Stimulated activated naive CD4-positive, alpha-beta T cell (primary cell): ENCODE results near the gene C19orf44.
"Not testable (repeated sequence)": the region's sequence is repeated elsewhere in the genome, so short reads cannot be mapped to it uniquely, and the experiment has no call there.

Experiments
- DNase-seq, 6 experiments: peaks; one replicate each; lab custom pipeline; 2025; lab: John Stamatoyannopoulos, UW

The C19orf44 gene

DNA sequence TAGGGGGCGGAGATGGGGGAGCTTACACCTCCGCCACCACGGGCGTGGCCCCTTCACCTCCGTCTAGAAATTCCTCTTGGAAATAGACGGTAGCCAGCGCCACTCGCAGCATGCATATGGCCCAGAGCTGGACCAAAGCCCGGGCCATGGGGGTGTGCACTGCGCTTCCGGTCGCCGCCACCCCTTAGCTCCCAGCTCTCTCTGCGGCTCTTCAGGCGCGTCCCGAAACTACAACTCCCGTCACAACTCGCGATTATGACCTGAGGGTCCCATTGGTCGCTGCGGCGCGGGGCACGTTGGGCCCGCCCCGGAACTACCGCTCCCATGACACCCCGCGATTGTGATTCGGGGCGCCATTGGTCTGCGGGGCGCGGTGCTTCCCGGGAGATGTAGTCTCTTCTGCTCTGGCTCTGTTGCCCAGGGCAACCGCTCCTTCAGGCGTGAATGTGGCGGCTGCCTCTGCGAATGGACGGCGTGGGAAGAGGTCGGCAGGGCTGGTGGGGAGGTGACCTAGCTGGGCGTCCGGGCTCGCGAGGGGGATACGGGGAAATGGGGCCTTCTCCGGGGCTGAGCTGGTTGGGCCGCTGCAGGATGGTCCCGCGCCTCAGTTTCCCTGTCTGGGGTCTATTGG lies at the start of gene C19orf44, which contains the start of gene CALR3:
Gene C19orf44 (plus strand): TSS at position 413 of the 631 bp plus-strand sequence. CDS start 4,399 bp downstream, outside the sequence.
Gene CALR3 (minus strand): TSS at position 186 of the 631 bp plus-strand sequence. CDS start 38 bp downstream, at position 148.
- DNase-seq = peak; percentile 90 to 97 (median 94)

DNA sequence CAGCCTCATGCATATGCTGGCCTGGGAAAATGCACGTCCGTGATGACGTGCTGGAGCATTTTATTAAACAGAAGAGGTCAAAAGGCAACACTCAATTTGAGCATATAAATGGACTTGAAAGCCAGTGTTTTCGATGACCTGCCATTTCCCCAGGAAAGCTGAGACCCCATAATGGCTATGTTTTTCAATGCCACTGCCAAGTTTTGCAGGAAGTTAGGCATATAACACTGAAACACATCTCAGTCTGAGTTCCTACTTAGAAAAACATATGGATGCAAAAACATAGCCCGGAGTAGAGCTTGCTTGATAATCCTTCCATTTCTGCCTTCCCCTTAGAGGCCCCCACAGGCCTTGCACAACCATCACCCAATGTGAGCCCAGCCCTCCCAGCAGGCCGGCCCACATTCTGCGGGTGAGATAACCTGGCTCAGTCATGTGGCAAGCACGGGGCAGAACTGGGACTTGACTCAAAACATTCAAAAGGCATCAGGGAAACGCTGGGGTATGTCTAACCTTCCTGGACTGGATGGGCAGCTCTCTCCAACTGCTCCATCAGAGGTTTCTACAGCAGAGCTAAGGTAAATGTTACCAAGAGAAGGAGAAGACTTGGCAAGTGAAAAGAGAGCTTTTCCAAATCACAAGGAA lies 49.3 kb upstream of the C19orf44 start:
- DNase-seq = no peak

DNA sequence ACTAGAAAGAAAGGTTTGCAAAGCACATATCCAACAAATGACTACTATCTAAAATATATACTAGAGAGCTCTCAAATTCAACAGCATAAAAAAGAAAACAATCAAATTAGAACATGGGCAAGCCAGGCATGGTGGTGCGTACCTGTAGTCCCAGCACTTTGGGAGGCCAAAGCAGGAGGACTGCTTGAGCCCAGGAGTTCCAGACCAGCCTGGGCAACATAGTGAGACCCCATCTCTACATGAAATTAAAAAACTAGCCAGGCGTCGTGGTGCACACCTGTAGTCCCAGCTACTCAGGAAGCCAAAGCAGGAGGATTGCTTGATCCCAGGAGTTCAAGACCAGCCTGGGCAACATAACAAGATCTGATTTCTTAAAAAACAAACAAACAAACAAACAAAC lies 47.3 kb upstream of the C19orf44 start:
- not testable (repeated sequence) for DNase-seq

DNA sequence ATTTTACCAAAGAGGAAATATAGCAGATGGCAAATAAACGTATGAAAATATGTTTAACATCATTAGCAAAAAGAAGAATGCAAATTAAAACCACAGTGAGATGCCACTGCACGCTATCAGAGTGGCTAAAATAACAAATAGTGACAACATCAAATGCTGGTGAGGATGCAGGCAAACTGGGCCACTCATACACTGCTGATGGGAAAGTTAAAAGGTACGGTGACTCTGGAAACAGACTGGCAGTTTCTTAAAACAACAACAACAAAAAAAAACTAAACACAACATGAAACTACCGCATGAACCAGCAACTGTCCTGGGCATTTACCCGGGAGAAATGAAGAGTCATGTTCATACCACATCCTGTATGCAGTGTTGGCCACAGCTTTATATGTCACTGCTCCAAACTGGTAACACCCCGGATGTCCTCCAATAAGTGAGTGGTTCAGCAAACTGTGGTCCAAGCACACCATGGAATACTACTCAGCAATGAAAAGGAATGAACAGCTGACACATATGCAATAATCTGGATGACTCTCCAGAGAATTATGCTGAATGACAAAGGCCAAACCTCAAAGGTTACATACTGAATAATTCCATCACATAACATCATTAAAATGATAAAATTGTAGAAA lies 46.7 kb upstream of the C19orf44 start:
- no peak for DNase-seq

DNA sequence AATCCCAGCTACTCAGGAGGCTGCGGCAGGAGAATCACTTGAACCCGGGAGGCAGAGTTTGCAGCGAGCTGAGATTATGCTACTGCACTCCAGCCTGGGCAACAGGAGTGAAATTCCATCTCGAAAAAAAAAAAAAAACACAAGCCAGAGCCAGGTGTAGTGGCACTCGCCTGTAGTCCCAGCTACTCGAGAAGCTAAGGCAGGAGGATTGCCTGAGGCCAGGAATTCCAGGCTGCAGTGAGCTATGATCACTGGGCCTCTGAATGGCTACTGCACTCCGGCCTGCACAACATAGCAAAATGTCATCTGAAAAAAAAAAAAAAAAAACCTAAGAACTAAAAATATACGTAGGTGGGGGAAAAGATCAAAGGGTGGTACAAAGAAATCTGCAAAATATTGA lies 43.9 kb upstream of the C19orf44 start:
- no peak for DNase-seq

DNA sequence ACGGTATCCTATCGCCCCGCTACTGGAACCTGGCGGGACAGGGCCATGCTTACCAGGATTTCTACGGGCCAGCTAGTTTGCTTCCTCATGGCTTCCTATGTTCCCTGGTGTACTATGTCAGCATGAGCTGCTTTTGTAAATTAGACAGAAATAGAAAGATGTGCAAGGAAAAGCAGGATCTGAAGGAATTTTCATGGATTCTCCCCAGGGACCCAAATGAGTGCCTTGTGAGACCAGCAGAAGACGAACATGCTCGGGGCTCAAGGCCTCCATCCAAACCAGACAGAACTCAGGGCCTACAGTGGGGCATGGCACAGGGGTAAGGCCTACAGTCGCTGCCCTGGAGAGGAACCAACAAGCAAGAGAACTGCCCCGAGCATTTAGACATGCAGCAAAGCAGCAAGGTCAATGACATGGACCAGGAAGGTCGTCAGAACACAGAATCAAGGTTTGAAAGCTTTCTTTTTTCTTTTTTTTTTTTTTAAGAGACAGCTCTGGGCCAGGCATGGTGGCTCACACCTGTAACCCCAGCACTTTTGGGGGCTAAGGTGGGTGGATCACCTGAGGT lies 41.8 kb upstream of the C19orf44 start:
- no peak for DNase-seq

DNA sequence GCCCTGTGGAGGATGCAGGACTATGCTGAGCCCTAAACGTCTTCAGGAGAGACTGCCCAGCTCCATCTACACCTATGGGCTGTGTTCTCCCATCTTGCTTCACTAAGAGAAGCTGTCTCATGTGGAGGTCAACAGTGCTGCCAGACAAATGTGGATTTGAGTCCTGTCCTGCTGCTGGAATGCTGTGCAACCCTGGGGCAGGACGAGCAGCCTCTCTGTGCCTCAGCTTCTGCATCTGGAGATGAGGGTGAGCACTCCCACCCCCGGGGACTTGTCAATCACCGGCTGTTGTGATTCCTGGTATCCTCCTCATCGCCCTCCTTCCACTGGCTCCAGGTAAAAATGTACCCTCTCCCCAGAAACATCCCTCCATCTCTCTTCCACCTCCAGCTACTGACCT lies 40.7 kb upstream of the C19orf44 start:
- DNase-seq = no peak

DNA sequence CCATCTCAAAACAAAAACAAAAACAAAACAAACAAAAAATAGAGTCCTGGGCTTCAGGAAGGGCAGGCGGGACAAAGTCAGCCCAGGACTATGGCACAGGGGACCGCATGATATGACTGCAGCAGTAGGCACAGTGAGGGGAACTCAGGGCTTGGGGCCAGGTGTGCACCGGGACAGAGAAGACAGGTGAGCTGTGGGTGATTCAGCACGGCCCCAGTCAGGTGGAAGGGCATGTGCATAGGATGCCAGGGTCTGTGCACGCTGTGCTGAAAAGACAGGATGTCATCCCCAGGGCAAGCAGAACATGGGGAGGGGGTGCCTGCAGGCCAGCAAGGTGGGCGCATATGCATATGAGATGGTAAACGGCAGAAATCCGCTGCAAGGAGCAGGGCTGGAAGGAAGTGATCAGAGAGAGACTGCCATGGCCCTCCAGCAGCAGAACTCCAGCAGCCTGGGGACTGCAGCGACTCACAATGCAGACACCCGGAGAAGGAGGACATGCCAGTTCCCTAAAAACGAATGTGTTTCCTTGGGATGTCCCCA lies 39.5 kb upstream of the C19orf44 start:
- DNase-seq = no peak

DNA sequence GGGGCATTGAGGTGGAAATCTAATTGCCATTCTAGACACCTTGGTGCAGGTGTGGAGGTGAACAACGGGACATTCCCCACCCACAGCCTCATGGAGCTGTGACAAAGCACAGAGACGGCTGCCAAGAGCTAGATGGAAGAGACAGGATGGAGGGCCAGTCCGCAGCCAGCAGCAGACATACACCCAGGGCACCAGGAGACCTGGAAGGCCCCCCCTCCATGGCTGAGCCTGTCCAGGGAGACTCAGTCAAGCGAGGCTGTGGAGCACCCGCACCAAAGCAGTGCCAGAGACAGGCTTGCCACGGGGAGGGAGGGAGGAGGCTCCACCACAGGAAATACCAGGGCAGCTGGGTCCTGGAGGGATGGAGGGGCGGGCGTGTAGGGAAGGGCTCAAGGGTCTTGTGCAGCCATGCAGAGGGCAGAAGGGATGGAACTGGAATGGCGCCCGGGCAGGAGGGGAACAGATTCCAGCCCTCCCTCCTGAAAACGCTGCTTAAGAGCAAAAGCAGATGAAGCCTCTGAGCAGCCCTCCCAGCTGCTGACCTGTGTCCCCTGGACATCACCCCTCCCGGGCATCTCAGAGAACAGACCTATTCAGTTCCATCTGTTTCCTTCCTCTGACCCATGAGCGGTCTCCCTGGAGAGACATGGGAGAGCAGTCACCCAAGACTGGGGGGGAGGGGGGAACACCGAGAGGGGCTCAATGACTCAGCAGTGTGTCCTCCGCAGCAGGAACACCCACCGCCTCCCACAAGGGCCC lies 38.8 kb upstream of the C19orf44 start:
- no peak for DNase-seq

DNA sequence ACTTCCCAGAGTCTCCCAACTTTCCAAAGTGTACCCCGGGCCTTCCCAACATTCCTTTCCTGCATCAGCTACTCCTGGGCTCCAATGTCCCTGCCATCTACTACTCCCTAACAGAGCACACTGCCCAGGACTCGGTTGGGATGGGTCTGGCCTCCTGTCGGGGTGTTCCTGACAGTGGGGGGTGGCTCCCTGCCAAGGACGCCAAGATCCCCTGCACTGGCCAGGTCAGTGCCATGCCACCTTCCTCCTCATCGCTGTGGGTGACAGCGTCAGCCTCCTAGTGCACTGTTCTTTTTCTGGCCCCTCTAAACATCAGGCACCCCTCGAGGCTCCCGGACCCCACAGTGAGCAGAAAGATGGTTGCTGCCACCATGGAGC lies 38.3 kb upstream of the C19orf44 start:
- DNase-seq = no peak

DNA sequence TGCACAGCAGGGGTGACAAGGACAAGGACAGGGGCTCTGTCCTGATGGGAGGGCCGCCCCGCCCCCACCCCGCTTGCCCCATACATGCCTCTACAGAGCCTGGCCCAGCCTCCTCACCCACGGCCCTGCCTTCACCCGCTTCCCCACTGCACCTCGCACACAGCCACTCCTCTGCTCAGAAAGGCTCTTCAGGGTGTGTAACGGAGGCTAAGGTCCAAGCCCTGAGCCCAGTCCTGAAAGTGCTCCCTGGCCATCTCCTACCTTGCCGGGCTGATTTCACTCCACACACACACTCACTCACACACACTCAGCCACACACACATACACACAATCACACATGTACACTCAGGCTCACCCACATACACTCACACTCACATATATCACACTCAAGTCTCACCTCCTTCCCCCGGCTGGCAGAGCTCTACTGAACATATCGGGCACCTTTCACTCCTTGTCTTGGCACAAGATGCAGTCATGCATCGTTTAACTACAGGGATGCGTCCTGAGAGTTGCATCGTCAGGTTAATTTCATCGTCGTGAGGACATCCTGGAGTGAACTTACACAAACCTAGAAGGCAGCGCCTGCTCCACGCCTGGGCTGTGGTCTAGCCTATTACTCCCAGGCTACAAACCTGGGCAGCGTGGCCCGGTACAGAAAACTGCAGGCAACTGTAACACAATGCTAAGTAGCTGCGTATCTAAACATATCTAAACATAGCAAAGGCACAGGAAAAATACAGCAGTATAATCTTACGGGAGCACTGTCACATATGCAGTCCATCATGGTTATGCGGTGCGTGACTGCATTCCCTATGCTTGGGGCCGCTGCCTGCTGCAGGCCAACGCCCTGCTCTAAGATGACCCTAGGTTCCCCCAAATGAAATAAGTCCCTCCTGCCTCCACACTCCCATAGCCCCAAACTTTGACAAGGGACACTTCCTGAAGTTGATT lies 37.5 kb upstream of the C19orf44 start:
- no peak for DNase-seq

DNA sequence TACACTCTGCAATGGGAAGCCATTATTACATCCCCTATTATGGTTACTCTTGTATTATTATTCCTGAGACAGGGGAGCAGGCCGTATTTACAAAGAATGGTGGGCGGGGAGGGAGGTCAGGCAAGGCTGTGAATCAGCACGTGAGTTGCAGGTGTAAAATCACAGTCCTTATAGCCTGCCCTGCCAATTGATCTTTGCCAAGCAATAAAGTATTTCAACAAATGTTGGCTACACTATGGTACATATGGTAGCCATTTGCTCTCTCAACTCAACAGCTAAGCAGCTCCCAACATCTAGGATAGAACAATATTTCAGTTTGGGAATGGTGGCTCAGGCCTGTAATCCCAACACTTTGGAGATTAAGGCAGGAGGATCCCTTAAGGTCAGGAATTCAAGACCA lies 36.5 kb upstream of the C19orf44 start:
- DNase-seq = no peak

DNA sequence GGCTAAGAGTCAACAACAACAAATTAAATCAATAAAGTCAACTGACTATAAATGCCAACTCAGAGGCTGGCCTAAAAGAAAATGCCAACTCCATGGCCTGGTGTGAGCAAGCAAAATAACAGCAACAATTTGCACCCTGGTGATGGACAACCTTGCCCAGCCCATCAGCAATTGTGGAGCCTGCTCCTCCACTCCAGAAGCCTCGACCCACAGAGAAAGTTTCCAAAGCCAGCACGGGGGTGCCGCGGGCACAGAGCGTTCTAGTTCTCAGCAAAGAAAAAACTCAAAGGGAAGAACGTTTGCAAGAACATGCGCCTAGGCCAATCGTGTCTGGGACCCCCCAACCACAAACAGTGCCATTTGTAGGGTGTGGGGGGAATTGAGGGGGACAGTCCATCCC lies 35.7 kb upstream of the C19orf44 start:
- no peak for DNase-seq

DNA sequence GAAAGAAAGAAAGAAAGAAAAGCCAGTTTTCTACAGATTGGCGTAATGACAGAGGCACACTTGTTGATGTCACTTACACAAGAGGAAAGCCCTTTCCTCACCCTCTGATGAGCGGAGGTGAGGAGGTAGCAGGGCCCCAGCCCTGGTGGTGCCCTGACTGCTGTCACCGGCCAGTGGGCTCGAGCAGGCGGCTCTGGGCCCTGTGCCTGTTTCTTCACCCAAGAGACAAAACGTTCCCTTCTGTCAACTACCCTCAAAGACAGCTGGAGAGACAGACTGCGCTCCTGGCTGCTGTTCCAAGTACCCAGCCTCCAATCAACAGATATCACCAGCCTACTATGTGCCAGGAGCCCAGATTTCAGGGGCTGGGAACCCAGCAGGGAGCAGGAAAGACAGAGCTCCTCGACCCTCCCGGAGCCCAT lies 34.6 kb upstream of the C19orf44 start:
- no peak for DNase-seq

DNA sequence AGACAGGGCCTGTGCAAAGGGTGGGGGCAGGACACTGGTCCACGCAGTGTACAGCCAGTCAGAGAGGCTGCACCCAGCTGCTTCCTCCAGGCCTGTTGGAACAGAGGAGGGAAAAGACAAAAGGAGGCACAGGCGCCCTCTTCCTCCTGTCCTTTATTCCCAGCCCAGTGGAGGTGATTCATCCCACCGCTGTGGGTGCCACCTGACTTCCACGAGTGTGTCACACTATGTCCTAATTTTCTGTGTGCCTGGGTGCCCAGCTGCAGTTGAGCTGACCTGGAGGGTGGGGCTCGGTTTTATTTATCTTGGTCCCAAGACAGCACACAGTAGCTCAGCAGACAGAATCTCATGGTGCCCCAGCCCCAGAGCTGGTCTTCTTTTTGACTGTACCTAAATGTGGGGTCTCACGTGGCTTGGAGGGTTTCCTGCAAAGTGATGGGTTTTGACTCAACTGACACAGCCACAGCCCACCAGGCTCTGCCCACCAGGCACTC lies 33.4 kb upstream of the C19orf44 start:
- no peak for DNase-seq

DNA sequence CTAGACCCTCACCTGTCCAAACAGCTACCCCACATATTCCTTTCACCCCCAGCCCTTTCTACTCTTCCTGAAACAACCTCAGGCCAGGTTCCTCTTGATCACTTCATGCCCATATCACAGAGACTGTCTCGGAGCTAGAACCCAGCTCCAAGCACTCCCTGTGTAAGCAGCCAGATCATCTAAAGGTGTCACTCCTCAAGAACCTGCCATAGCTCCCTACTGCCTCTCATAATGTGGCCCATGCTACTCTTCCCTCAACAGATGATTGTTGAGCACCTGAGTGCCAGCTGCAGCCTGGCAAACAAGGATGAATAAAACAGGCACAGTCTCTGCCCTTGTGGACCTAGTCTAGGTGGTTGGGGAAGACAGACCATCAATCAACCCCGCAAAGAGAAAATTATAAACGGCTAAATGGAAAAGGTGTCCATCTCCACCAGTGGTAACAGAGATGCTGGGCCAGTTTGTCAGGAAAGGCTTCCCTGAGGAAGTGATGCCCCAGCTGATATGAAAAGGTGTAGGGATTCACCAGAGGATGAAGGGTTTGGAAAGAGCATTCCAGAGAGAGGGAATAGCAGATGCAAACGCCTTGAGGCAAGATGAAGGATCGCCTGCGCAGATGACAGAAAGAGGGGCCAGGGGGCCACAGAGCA lies 32.7 kb upstream of the C19orf44 start:
- DNase-seq = no peak

DNA sequence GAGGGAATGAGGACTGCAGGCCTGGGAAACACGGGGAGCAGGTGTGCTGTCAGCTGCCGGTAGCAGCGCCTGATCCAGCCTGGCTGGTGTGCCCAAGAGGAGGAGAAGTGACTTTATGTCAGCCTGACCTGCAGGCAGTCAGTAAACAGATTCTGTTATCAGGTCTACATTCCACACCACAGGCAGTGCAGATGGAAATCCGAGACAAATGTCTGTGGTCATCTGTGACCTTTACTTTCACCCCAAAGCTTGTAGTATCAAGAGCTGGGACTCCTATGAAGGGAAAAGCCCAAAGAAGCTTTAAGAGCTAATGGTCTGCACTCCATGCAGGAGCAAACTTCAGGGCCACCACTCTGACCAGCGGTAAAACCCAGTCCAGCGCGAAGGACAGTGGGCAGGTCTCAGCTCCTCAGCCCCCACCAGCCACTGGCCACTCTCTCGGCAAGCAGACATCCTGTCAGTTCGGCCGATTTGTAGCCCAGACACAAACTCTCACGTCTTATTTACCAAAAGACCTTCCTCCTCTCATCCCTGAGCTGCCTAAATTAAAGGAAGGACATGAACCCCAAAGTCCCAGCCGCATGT lies 32.1 kb upstream of the C19orf44 start:
- no peak for DNase-seq

DNA sequence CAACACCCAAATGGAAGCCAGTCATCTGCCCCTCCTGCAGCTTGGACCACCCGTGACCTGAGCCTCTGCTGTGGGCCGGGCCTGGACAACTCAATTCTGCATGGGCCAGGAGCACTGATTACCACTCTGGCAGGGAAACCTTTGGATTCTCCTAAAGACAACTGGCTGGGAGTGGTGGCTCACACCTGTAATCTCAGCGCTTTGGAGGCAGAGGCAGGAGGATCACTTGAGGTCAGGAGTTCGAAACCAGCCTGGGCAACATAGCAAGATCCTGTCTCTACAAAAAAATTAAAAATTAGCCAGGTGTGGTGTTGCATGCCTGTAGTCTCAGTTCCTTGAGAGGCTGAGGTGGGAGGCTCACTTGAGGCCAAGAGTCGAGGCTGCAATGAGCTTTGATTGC lies 31.0 kb upstream of the C19orf44 start:
- DNase-seq = no peak

DNA sequence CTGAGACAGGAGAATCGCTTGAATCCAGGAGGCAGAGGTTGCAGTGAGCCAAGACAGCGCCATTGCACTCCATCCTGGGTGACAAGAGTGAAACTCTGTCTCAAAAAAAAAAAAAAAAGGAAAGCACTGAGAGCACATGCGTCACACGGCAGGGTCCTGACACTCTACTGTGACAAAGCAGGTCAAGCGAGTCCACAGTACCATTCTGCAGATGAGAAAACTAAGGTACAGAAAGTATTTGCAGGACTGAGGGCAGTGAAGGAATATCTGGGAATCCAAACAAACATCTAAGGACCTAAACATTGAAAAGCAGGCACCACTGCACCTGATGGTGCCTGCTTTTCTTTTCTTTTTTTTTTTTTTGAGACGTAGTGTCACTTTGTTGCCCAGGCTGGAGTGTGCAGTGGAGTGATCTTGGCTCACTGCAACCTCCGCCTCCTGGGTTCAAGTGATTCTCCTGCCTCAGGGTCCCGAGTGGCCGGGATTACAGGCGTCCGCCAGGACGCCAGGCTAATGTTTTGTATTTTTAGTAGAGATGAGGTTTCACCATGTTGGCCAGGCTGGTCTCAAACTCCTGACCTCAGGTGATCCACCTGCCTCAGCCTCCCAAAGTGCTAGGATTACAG lies 29.3 kb upstream of the C19orf44 start:
- DNase-seq = not testable (repeated sequence)
